OCI-LY3 (cell line): ENCODE data around the gene CLCN4.

Source experiments
- H2AFZ ChIP-seq: fragments of 200-600, 300-600 bp; shearing (Covaris generic); 2 replicates; pipeline ENCODE4 v1.6.0; 2014; ENCODE audit warnings: antibody characterized with exemption, low read depth, low read length
- H3K27ac ChIP-seq: fragments of 200-600, 300-600 bp; sonication (generic); 2 replicates; pipeline ENCODE4 v1.5.1; 2014; ENCODE audit warnings: mild to moderate bottlenecking, low read length, moderate library complexity, mixed read lengths
- H3K27me3 ChIP-seq: fragments of 200-600, 300-600 bp; sonication (generic); 2 replicates; pipeline ENCODE4 v1.6.1; 2014; ENCODE audit warnings: low read depth, low read length, mixed read lengths
- H3K36me3 ChIP-seq: fragments of 200-600, 300-600 bp; sonication (generic); replicated peaks from 2 replicates; pipeline ENCODE3; 2014; ENCODE audit warnings: low read depth, low read length, mixed read lengths
- H3K4me1 ChIP-seq: fragments of 300-600, 200-600 bp; sonication (generic); 2 replicates; pipeline ENCODE4 v1.6.1; 2014; ENCODE audit warnings: low read length, mixed read lengths
- H3K4me2 ChIP-seq: fragments of 200-600, 300-600 bp; sonication (generic); 2 replicates; pipeline ENCODE4 v1.6.1; 2014; ENCODE audit warnings: low read length, mixed read lengths
- H3K4me3 ChIP-seq: fragments of 300-600, 200-600 bp; sonication (generic); 2 replicates; pipeline ENCODE4 v1.5.1; 2014; ENCODE audit warnings: antibody characterized with exemption, mild to moderate bottlenecking, low read length, moderate library complexity
- H3K79me2 ChIP-seq: fragments of 300-600, 200-600 bp; shearing (Covaris generic); 2 replicates; pipeline ENCODE4 v1.6.1; 2014; ENCODE audit warnings: mild to moderate bottlenecking, low read length, mixed read lengths
- H3K9ac ChIP-seq: fragments of 300-600, 200-600 bp; shearing (Covaris generic); 2 replicates; pipeline ENCODE4 v1.6.0; 2014; ENCODE audit warnings: mild to moderate bottlenecking, low read length, moderate library complexity
- H3K9me3 ChIP-seq: fragments of 200-600, 300-600 bp; shearing (Covaris generic); 2 replicates; pipeline ENCODE4 v1.6.1; 2014; ENCODE audit warnings: low read length, mixed read lengths; ENCODE audit not compliant: insufficient read depth
- H4K20me1 ChIP-seq: fragments of 200-600, 300-600 bp; sonication (generic); 2 replicates; pipeline ENCODE4 v1.6.1; 2016; ENCODE audit warnings: low read length, mixed read lengths; ENCODE audit not compliant: insufficient read depth
- CTCF ChIP-seq: fragments of 200-600, 300-600 bp; sonication (generic); IDR thresholded peaks from 2 replicates; pipeline ENCODE4 v1.5.1; 2014; ENCODE audit warnings: antibody characterized with exemption, low read length, low read depth
- EZH2phosphoT487 ChIP-seq: fragments of 200-600 bp; shearing (Covaris generic); IDR thresholded peaks from 2 replicates; pipeline ENCODE4 v1.6.1; 2018; ENCODE audit warnings: antibody characterized with exemption, mixed run types, low read depth

CLCN4 gene

DNA sequence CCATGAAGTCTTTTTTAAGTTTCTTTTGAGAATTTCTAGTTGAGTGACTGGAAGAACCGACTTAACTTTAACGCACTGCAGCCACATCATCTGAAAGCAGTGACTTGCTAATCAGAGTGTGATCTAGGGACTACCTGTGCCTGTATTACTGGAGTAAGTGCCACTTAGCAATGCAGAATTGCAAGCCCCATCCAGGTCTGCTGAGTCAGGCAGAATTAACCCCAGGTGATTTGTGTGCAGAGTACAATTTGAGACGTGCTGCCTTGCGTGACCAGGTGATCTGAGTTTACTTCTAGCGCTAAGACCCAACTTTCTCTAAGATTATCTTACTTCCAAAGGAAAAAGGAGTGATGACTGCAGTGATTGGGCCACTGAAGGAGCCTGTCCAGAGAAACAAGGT, 85.3 kb downstream of the CLCN4 start:
- no peak overlapping the region for H2AFZ ChIP-seq
- H3K9ac ChIP-seq, result no peak overlapping the region
- H3K27me3 ChIP-seq, result no peaks in the 10 kb centered on the region; the same call in 1 of the 2 replicates
- H3K36me3 ChIP-seq, result no peaks in the 10 kb centered on the region
- TF ChIP-seq EZH2phosphoT487, result no peak
- TF ChIP-seq CTCF, result no peak
- no peak overlapping the region for H3K4me2 ChIP-seq
- no peak overlapping the region for H3K27ac ChIP-seq
- no peaks in the 10 kb centered on the region for H3K79me2 ChIP-seq
- H4K20me1 ChIP-seq, result no peaks in the 10 kb centered on the region
- H3K4me3 ChIP-seq, result no peak overlapping the region
- H3K9me3 ChIP-seq, result no peaks in the 10 kb centered on the region
- peaks cover 10% of the 10 kb centered on the region for H3K4me1 ChIP-seq

GRCh38 chrX:10243106-10243505, 86.3 kb downstream of the CLCN4 start:
- Histone ChIP-seq H3K27me3 (no peaks in the 10 kb centered on the region), H3K36me3 (no peaks in the 10 kb centered on the region), H3K27ac (no peak overlapping the region), H4K20me1 (no peaks in the 10 kb centered on the region), H3K4me1 (peaks cover 10% of the 10 kb centered on the region), H3K79me2 (no peaks in the 10 kb centered on the region), H3K9ac (no peak overlapping the region), H3K4me2 (no peak overlapping the region), H3K9me3 (no peaks in the 10 kb centered on the region), H3K4me3 (no peak overlapping the region), H2AFZ (no peak overlapping the region)
- no peak for TF ChIP-seq EZH2phosphoT487

DNA sequence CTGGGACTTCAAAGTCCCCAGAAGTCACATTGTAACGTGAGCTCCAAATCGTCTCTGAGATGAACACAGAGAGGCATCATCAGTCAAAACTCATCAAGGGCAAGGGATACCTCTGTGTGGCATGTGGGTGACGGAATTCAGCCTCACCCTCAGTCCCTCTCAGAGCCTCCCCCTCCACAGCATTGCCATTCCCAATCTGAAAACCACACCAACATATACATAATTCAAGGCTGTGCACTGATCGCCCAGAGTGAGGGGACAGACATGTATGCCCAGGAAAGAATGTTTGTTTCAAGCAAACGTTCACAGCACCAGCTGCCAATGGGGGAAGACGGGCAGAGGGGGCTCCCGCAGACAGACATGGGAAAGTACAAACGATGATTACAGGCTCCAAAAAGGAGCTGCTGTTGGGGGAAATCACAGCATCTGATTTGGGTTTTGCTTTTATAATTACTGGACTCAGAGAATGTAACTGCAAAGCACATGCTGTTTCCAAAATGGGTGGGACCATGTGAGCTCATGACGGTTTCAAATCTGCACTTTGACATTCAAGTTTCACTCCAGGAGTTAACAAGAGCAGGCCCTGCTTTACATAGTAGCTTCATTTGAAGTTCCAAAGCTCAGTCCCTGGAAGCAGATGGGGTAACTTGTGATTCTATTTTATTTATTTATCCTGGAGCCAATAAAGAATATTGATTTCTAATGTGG, 88.3 kb downstream of the CLCN4 start:
- TF ChIP-seq CTCF (no peak), EZH2phosphoT487 (no peak)
- Histone ChIP-seq H3K27me3 (no peaks in the 10 kb centered on the region), H4K20me1 (no peaks in the 10 kb centered on the region), H3K9ac (no peak overlapping the region), H2AFZ (no peak overlapping the region), H3K36me3 (no peaks in the 10 kb centered on the region), H3K4me3 (no peak overlapping the region), H3K79me2 (no peaks in the 10 kb centered on the region), H3K9me3 (no peaks in the 10 kb centered on the region), H3K4me2 (no peak overlapping the region), H3K27ac (no peak overlapping the region), H3K4me1 (peaks cover 10% of the 10 kb centered on the region)

DNA sequence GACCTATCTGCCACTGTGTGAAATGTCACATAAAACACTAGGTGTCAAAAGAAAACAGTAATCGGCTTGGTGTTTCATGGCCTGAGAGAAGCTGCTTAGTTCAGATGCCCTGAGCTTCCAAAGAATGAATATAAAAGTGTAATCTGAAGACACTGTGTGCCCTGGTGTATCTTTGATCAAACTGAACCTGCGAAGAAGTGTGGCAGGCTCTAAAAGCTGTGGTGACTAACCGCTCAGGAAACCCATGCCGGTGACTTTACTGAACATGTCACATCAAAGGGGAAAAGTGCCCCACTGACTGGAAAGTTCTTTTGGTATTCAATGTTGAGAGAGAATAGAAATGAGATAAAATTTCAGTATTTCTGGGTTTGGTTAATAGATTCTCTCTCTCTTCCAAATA, 89.1 kb downstream of the CLCN4 start:
- H3K36me3 ChIP-seq, result no peaks in the 10 kb centered on the region
- no peak overlapping the region for H3K4me2 ChIP-seq
- H3K9me3 ChIP-seq, result no peaks in the 10 kb centered on the region
- H3K27me3 ChIP-seq, result no peaks in the 10 kb centered on the region
- peaks cover 5% of the 10 kb centered on the region for H3K4me1 ChIP-seq
- no peak overlapping the region for H3K4me3 ChIP-seq
- H2AFZ ChIP-seq, result no peak overlapping the region
- no peak overlapping the region for H3K27ac ChIP-seq
- no peak for TF ChIP-seq CTCF
- TF ChIP-seq EZH2phosphoT487, result no peak
- no peaks in the 10 kb centered on the region for H4K20me1 ChIP-seq
- H3K79me2 ChIP-seq, result no peaks in the 10 kb centered on the region
- H3K9ac ChIP-seq, result no peak overlapping the region
